Astrocyte (in vitro differentiated cells and primary cell): ENCODE measurements around the gene RANBP3. TPM values are rescaled to one million over a fixed set of nuclear protein-coding genes. Genes with fewer than 3 reads are reported as not detected.

Experiments
- DNase-seq: peaks from one replicate; pipeline ENCODE4 v3.0.0-alpha.2; 2010; ENCODE audit warnings: low read depth
- FAIRE-seq: peaks from 2 replicates; lab custom pipeline; 2011; peaks lifted over from hg19 to GRCh38; lab: Jason Lieb, UNC
- H2AFZ ChIP-seq: 2 replicates; pipeline ENCODE4 v1.6.0; 2012; ENCODE audit warnings: low read depth, low read length, inconsistent platforms
- H3K27ac ChIP-seq: 2 replicates; pipeline ENCODE4 v1.5.1; 2011; ENCODE audit warnings: low read depth, low read length, inconsistent platforms
- H3K27me3 ChIP-seq: 2 replicates; pipeline ENCODE4 v1.6.0; 2011; ENCODE audit warnings: low read length, inconsistent platforms; ENCODE audit not compliant: insufficient read depth
- H3K36me3 ChIP-seq: 2 replicates; pipeline ENCODE4 v1.5.1; 2011; ENCODE audit warnings: low read length, inconsistent platforms; ENCODE audit not compliant: insufficient read depth
- H3K4me1 ChIP-seq: 2 replicates; pipeline ENCODE4 v1.5.1; 2011; ENCODE audit warnings: low read length, inconsistent platforms; ENCODE audit not compliant: insufficient read depth
- H3K4me2 ChIP-seq: 2 replicates; pipeline ENCODE4 v1.6.0; 2012; ENCODE audit warnings: low read length, inconsistent platforms
- H3K4me3 ChIP-seq: 2 replicates; pipeline ENCODE4 v1.5.1; 2011; ENCODE audit warnings: low read depth, mild to moderate bottlenecking, low read length, inconsistent platforms; ENCODE audit not compliant: insufficient read depth
- H3K79me2 ChIP-seq: 2 replicates; pipeline ENCODE4 v1.6.0; 2012; ENCODE audit warnings: mild to moderate bottlenecking, low read length, inconsistent platforms; ENCODE audit not compliant: insufficient read depth
- H3K9ac ChIP-seq: 2 replicates; pipeline ENCODE4 v1.6.0; 2012; ENCODE audit warnings: mild to moderate bottlenecking, low read length, inconsistent platforms
- H3K9me3 ChIP-seq: 2 replicates; pipeline ENCODE4 v1.5.1; 2012; ENCODE audit warnings: low read depth, mild to moderate bottlenecking, low read length, inconsistent platforms; ENCODE audit not compliant: insufficient read depth
- H4K20me1 ChIP-seq: 2 replicates; pipeline ENCODE4 v1.6.0; 2012; ENCODE audit warnings: low read length, inconsistent platforms; ENCODE audit not compliant: insufficient read depth
- H3K27ac Mint-ChIP-seq: one replicate; pipeline ENCODE4 v1.8.0; 2021; ENCODE audit warnings: mild to moderate bottlenecking, mixed read lengths; ENCODE audit not compliant: unreplicated experiment
- H3K27me3 Mint-ChIP-seq: one replicate; pipeline ENCODE4 v1.8.0; 2021; ENCODE audit warnings: low read depth, mixed read lengths; ENCODE audit not compliant: unreplicated experiment
- H3K36me3 Mint-ChIP-seq: one replicate; pipeline ENCODE4 v1.8.0; 2021; ENCODE audit warnings: low read depth, mixed read lengths; ENCODE audit not compliant: unreplicated experiment
- H3K4me1 Mint-ChIP-seq: one replicate; pipeline ENCODE4 v1.8.0; 2021; ENCODE audit warnings: low read depth, mixed read lengths; ENCODE audit not compliant: unreplicated experiment
- H3K4me3 Mint-ChIP-seq: one replicate; pipeline ENCODE4 v1.8.0; 2021; ENCODE audit warnings: mild to moderate bottlenecking, moderate library complexity, mixed read lengths; ENCODE audit not compliant: unreplicated experiment
- H3K9me3 Mint-ChIP-seq: one replicate; pipeline ENCODE4 v1.8.0; 2021; ENCODE audit warnings: mild to moderate bottlenecking, mixed read lengths; ENCODE audit not compliant: unreplicated experiment
- CTCF ChIP-seq: IDR thresholded peaks from 2 replicates; pipeline ENCODE4 v1.5.1; 2011; ENCODE audit warnings: low read depth, mild to moderate bottlenecking, inconsistent platforms, low read length, moderate library complexity; ENCODE audit not compliant: insufficient read depth
- EZH2 ChIP-seq: IDR thresholded peaks from 2 replicates; pipeline ENCODE4 v1.6.1; 2012; ENCODE audit warnings: mild to moderate bottlenecking, low read length, inconsistent platforms; ENCODE audit not compliant: insufficient read depth
- total RNA-seq: library from RNA; stranded (reverse); gene quantifications from 2 replicates; pipeline ENCODE4 v1.2.1, GENCODE V29; 2021

The RANBP3 gene
- total RNA-seq, 1 donor from 2014 or later = 70.5 TPM

DNA sequence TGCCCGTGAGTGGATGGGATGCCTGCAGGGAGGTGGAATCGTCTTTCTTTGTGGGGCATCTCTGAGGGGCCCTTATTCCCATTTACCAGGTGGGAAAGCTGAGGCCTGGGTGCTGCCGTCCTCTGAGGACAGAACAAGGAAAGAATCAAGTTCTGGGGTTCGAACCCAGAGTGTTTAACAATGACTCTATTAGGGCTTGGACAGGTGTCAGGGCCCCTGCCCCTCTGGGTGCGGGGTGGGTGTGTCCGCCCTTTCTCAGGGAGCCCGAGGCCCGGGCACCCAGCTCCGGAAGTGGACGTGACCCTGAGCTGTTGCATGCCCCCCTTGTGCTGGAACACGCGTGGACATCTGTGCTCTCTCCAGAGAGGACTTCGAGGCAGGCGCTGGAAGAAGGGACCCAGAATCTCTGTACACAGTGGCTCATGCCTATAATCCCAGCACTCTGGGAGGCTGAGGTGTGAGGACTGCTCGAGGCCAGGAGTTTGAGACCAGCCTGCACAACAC, 85.1 kb downstream of the RANBP3 start:
- FAIRE-seq = no peak
- H3K27ac ChIP-seq = no peak overlapping the region

DNA sequence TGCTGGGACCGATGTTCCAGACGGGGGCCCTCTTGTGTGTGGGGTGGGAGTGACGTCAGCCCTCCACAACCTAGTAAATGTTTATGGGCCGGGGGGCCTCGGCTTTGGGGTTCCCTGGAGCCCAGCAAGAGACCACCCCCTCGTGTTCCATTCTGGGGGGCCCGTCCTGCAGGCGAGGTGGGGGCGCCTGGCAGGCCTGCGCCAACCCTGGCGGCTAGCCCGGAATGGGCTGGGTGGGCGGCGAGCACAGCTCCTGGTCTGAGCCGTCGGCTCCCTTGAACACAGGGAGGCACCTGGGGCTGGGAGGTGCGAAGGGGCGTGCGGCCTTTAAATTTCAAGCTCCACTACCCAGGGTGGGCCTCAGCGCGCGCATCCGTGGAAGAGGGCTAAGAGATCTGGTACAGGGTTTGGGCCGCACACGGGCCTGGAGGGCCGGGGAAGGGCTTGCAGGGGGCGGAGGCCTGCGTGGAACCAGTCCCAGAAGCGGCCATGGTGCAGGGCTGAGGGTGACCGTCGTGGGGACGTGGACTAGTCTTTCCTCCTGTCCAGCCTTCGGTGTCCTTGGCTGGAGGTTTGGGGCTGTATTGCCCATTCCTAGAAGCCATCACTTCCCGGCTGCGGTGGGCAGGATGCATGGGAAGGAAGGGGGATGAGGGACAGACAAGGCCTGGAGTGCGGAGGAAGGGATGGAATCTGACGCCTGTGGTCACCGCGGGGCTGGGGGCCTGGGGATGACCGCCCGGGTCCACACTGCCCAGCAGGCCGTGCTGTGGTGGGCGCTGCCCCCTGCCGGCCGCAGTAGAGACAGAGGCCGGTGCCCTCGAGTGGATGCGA, 85.8 kb downstream of the RANBP3 start:
- Histone ChIP-seq H3K9ac (peak overlapping the region; percentile 14), H3K36me3 (no peaks in the 10 kb centered on the region), H3K4me1 (peaks cover 6% of the 10 kb centered on the region), H3K79me2 (peaks cover 7% of the 10 kb centered on the region), H3K27ac (no peak overlapping the region), H3K27me3 (no peaks in the 10 kb centered on the region), H4K20me1 (peaks cover 32% of the 10 kb centered on the region), H3K4me2 (peak overlapping the region; percentile 46), H3K9me3 (no peaks in the 10 kb centered on the region), H2AFZ (no peak overlapping the region), H3K4me3 (no peak overlapping the region)
- FAIRE-seq = no peak
- Mint-ChIP-seq H3K4me1 (no peaks in the 10 kb centered on the region), H3K36me3 (no peaks in the 10 kb centered on the region), H3K9me3 (no peaks in the 10 kb centered on the region), H3K27me3 (peaks cover 4% of the 10 kb centered on the region), H3K4me3 (no peak overlapping the region), H3K27ac (no peak overlapping the region)
- TF ChIP-seq EZH2 (no peak), CTCF (peak; percentile 46)
- peak; percentile 15 for DNase-seq

More for the DNA sequence above, 85.1 kb downstream of the RANBP3 start:
- Mint-ChIP-seq H3K4me1 (no peaks in the 10 kb centered on the region), H3K36me3 (no peaks in the 10 kb centered on the region), H3K27ac (no peak overlapping the region), H3K27me3 (peaks cover 4% of the 10 kb centered on the region), H3K9me3 (no peaks in the 10 kb centered on the region), H3K4me3 (no peak overlapping the region)
- H2AFZ ChIP-seq = no peak overlapping the region
- peak overlapping the region; percentile 14 for H3K9ac ChIP-seq
- no peak for TF ChIP-seq CTCF
- TF ChIP-seq EZH2 = no peak
- peaks cover 11% of the 10 kb centered on the region for H3K79me2 ChIP-seq
- H3K4me2 ChIP-seq = no peak overlapping the region
- H4K20me1 ChIP-seq = peaks cover 39% of the 10 kb centered on the region
- no peaks in the 10 kb centered on the region for H3K9me3 ChIP-seq
- peaks cover 6% of the 10 kb centered on the region for H3K4me1 ChIP-seq
- DNase-seq = no peak
- H3K36me3 ChIP-seq = no peaks in the 10 kb centered on the region
- H3K27me3 ChIP-seq = no peaks in the 10 kb centered on the region
- no peak overlapping the region for H3K4me3 ChIP-seq

GRCh38 chr19:5891572-5891937, 86.4 kb downstream of the RANBP3 start:
- no peaks in the 10 kb centered on the region for H3K36me3 ChIP-seq
- H3K79me2 ChIP-seq = peaks cover under 1% of the 10 kb centered on the region
- no peak for TF ChIP-seq EZH2
- TF ChIP-seq CTCF = no peak
- H3K9me3 ChIP-seq = no peaks in the 10 kb centered on the region
- no peak overlapping the region for H2AFZ ChIP-seq
- H3K4me1 ChIP-seq = peaks cover 6% of the 10 kb centered on the region
- no peak overlapping the region for H3K9ac ChIP-seq
- DNase-seq = no peak
- Mint-ChIP-seq H3K27ac (no peak overlapping the region), H3K36me3 (no peaks in the 10 kb centered on the region), H3K4me3 (no peak overlapping the region), H3K27me3 (peaks cover 6% of the 10 kb centered on the region), H3K9me3 (no peaks in the 10 kb centered on the region), H3K4me1 (no peaks in the 10 kb centered on the region)
- H3K27ac ChIP-seq = no peak overlapping the region
- no peak for FAIRE-seq
- no peak overlapping the region for H3K4me2 ChIP-seq
- H3K4me3 ChIP-seq = no peak overlapping the region
- peaks cover 26% of the 10 kb centered on the region for H4K20me1 ChIP-seq
- H3K27me3 ChIP-seq = no peaks in the 10 kb centered on the region
